MM.1S (cell line): ENCODE measurements around the gene PLPP3.

Experiments
- EZH2 ChIP-seq: fragments of 300-600 bp; sonication (generic); optimal IDR thresholded peaks from 2 replicates; pipeline ENCODE3; 2017; ENCODE audit warnings: low read depth, mild to moderate bottlenecking, antibody characterized with exemption, low read length, mixed read lengths
- EZH2phosphoT487 ChIP-seq: fragments of 300-600 bp; sonication (generic); IDR thresholded peaks from 2 replicates; pipeline ENCODE4 v1.6.1; 2018; ENCODE audit warnings: antibody characterized with exemption, low read length
- TF ChIP-seq, protein P1 (sequence below): fragments of 300-600 bp; sonication (generic); IDR thresholded peaks from 2 replicates; pipeline ENCODE4 v1.5.1; 2016; ENCODE audit warnings: antibody characterized with exemption, low read length, mixed read lengths

DNA sequence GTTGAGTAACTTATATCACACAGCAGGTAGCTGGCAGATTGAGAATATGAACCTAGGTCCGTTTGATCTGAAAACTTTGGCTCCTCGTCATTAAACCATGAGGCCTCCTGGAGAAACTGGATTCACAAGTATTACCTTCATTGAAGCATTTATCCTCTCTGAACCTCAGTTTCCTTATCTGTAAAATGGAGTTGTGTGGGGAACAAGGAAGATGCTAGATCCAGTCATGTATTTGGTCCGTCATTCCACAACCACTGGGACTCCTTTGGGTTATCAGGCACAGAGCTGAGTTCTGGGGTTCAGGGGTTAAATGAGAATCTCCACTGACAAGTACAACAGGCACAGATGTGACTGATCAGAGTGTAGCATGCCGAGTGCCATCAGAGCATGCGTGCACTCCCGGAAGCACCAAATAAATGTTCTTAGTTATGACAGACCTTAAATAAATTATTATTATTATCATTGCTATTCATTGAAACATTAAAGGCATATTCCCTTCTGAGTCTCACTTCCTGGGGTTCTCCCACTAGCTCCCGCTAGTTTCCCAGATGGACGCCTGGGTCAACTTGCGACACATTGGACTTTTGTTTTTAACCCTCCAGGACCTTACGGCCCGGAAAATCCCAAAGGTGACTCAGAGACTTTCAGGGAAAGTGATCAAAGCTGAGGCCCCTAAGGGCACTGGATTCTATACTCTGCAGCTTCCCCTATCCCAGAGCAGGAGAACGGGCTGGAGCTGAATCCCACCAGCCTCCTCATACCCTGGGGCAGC is 130.6 kb downstream of the PLPP3 start:
- TF ChIP-seq, protein P1, sequence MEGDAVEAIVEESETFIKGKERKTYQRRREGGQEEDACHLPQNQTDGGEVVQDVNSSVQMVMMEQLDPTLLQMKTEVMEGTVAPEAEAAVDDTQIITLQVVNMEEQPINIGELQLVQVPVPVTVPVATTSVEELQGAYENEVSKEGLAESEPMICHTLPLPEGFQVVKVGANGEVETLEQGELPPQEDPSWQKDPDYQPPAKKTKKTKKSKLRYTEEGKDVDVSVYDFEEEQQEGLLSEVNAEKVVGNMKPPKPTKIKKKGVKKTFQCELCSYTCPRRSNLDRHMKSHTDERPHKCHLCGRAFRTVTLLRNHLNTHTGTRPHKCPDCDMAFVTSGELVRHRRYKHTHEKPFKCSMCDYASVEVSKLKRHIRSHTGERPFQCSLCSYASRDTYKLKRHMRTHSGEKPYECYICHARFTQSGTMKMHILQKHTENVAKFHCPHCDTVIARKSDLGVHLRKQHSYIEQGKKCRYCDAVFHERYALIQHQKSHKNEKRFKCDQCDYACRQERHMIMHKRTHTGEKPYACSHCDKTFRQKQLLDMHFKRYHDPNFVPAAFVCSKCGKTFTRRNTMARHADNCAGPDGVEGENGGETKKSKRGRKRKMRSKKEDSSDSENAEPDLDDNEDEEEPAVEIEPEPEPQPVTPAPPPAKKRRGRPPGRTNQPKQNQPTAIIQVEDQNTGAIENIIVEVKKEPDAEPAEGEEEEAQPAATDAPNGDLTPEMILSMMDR, result no peak
- no peak for TF ChIP-seq EZH2
- TF ChIP-seq EZH2phosphoT487, result no peak
